ENCODE results near the gene SERPINA6.
"Not testable (repeated sequence)": the region's sequence is repeated elsewhere in the genome, so short reads cannot be mapped to it uniquely, and the experiment has no call there.

Gene SERPINA6

DNA sequence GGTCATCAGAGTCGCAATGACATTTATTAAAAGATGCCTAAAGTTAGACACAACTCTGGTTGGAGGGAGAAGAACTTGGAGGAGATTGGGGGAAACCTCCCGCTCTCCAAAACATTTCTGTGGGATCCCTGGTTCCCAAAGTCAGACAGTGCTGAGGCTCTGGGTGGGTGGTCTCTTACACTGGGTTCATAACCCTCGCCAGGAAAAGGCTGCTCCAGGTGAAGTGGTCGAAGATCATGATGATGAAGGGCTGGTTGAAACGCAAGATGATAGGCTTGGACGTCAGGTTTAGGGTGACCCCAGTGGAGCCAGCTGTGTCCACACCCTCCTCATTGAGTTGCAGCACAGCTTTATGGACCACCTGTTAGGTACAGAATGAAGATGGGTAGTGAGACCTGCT lies 18.9 kb downstream of the SERPINA6 start:
- Mint-ChIP-seq H3K4me1 (no peaks in the 10 kb centered on the region), H3K9me3 (peaks cover 10% of the 10 kb centered on the region), H3K4me3 (no peak overlapping the region), H3K27me3 (peaks cover 3% of the 10 kb centered on the region), H3K36me3 (no peaks in the 10 kb centered on the region), H3K27ac (no peak overlapping the region)
- no peak for DNase-seq
- CTCF ChIA-PET = interaction anchor here (0.8 kb wide), 1 partner anchor 165 kb away, joined by 3 read pairs; no protein-coding TSS in a partner anchor

DNA sequence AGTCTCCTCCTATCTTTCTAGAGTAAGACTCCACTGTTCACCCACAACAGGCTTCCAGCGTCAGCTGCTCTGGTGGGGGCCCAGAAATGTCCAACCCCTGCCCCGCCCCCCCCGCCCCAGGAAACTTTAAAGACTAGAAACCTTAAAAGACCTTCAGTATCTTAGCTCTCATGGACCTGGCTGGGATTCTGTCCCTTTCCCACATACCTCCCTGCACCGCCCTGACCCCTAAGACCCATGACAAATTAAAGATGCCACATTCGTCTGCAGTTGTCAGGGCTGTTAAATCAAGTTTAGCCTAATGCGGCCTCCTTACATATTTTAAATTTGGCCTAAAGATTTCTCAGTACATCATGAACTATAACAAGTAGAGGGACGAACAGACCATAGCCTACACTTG lies 20.0 kb downstream of the SERPINA6 start:
- Mint-ChIP-seq H3K9me3 (peaks cover 9% of the 10 kb centered on the region), H3K27me3 (peaks cover 3% of the 10 kb centered on the region), H3K27ac (no peak overlapping the region), H3K36me3 (no peaks in the 10 kb centered on the region), H3K4me3 (no peak overlapping the region), H3K4me1 (no peaks in the 10 kb centered on the region)
- no peak for DNase-seq
- CTCF ChIA-PET = no interaction called here

DNA sequence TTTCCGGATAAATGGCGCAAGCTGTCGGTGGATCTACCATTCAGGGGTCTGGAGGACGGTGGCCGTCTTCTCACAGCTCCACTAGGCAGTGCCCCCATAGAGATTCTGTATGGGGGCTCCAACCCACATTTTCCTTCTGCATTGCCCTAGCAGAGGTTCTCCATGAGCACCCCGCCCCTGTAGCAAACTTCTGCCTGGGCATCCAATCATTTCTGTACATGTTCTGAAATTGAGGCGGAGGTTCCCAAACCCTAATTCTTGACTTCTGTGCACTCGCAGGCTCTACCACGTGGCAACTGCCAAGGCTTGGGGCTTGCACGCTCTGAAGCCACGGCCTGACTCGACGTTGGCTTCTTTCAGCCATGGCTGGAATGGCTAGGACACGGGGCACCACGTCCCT lies 25.0 kb downstream of the SERPINA6 start:
- no peaks in the 10 kb centered on the region for H3K9me3 Mint-ChIP-seq
- H3K36me3 Mint-ChIP-seq = no peaks in the 10 kb centered on the region
- H3K4me3 Mint-ChIP-seq = no peak overlapping the region
- DNase-seq = no peak
- CTCF ChIA-PET = no interaction called here
- no peak overlapping the region for H3K27ac Mint-ChIP-seq
- no peaks in the 10 kb centered on the region for H3K27me3 Mint-ChIP-seq
- no peaks in the 10 kb centered on the region for H3K4me1 Mint-ChIP-seq

DNA sequence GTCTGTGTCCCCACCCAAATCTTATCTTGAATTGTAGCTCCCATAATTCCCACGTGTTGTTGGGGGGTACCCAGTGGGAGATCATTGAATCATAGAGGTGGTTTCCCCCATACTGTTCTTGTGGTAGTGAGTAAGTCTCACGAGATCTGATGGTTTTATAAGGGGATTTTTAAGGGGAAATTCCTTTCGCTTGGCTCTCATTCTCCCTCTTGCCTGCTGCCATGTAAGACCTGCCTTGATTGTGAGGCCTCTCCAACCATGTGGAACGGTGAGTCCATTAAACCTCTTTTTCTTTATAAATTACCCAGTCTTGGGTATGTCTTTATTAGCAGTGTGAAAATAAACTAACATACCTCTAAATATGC lies 27.0 kb downstream of the SERPINA6 start:
- H3K4me3 Mint-ChIP-seq, DNase-seq, H3K27me3 Mint-ChIP-seq, CTCF ChIA-PET, H3K9me3 Mint-ChIP-seq, H3K4me1 Mint-ChIP-seq, H3K27ac Mint-ChIP-seq, H3K36me3 Mint-ChIP-seq: not testable (repeated sequence)

DNA sequence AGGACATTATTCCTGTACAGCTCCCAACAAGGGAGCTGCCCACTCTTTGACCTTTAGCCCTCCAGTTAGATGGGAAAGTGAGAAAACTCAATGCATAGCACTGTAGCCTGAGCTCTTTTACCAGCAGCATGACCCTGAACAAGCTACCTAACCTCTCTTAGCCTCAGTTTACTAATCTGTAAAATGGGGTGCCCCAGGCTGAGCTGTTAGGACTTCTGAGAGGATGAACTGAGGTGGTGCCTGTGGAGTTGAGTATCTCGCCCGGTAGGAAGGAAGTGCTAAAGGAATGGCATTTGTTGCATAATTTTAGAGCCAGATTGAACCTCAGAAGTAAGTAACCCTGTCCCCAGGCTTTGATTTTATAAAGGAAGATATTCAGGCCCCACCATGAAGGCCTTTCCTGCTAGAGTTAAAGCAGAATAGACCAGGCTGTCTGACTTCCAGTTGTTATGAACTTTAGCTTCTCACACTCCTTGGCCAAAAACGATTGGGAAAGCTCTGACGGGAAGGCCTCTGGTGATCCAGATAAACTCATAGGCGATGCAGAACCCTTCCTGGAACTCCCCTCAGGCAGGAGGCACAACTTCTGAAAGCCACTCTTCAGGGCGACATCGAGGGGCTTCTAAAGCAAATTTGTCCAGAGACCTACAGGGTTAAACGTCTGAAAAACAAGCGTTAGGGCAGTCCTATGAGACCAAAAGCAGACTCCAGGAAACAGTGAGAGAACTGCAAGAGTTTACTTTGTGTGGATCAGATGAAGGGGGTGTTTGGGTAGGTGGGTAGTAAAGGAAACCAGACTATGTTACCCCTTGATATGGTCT lies 27.6 kb downstream of the SERPINA6 start:
- Mint-ChIP-seq H3K4me3 (no peak overlapping the region), H3K27me3 (peaks cover 5% of the 10 kb centered on the region), H3K36me3 (no peaks in the 10 kb centered on the region), H3K9me3 (no peaks in the 10 kb centered on the region), H3K4me1 (no peaks in the 10 kb centered on the region), H3K27ac (no peak overlapping the region)
- no peak for DNase-seq
- CTCF ChIA-PET = no interaction called here

DNA sequence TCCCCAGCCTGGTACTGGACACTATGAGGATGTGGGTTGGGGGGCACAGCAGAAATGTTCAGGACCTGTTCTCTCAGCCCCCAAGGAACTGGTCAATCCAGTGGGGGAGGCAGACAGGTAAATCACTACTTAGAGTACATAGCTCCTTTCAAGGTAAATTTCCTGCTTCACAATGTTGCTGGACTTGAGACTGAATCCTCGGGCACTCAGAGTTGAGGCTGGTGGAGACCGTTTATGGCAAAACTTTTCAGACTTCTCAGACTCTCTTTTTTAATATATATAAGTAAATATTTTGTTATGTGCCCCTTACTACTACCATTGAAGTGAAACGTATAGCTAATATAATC lies 29.6 kb downstream of the SERPINA6 start:
- peaks cover 7% of the 10 kb centered on the region for H3K27me3 Mint-ChIP-seq
- no peak overlapping the region for H3K27ac Mint-ChIP-seq
- no peaks in the 10 kb centered on the region for H3K36me3 Mint-ChIP-seq
- no peaks in the 10 kb centered on the region for H3K9me3 Mint-ChIP-seq
- CTCF ChIA-PET = no interaction called here
- no peak overlapping the region for H3K4me3 Mint-ChIP-seq
- DNase-seq = no peak
- no peaks in the 10 kb centered on the region for H3K4me1 Mint-ChIP-seq

DNA sequence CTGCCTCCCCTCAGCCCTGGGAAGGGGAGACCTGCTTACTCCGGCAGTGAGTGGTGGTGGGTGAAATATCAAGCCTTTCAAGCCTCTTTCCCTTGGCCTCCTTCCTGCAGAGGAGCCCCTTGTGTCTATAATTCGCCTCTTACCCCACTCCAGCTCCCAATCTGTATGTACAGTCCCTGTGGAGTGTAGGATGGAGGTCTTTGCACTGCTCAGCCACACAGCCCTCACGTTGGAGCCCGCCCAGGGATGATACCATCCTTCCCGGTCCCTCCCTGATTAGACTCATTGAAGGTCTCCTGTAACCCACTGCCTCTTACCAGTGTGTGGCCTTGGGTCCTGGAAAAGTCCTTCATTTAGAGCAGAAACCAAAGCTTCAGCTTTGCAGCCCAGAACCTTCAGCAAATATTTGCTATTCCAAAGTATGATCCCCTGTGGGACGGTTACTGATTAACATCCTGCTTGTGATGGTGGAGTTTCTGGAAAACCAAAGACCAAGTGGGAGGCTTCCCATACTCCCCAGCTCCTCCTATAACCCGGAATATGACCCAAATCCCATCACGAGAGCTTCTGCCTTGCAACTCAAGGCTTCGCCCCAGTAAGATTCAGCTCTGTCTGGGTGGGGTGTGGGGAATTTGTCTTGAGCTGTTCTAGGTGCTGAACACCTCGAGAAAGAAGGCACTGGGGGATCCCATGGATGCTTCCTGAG lies 30.1 kb downstream of the SERPINA6 start, which contains the start of gene SERPINA10:
Gene SERPINA10, minus strand, starts transcription at position 397 of the 706 bp plus-strand sequence. CDS start 2,675 bp downstream, outside the sequence.
- Mint-ChIP-seq H3K4me1 (no peaks in the 10 kb centered on the region), H3K4me3 (no peak within 1 kb of the TSS), H3K9me3 (no peaks in the 10 kb centered on the region), H3K27me3 (peaks cover 7% of the 10 kb centered on the region), H3K27ac (no peak within 1 kb of the TSS), H3K36me3 (no peaks in the 10 kb centered on the region)
- DNase-seq = no peak
- CTCF ChIA-PET = no interaction called here

DNA sequence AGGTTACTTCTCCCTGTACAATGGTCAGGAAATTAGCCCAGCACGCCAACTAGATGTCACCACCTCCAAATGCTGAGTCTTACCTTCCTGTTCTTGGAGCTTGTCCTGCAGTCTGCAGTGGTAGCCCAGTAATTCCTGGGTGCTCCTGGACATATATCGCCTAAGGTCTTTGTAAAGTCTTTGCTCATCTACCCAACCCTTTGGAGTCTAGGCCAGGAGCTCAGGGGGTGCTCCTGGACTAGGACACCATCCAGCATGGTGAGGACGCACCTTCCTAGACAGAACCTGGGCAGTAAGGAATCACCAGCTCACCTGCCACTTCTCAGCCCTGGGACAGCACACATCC lies 30.6 kb downstream of the SERPINA6 start:
- Mint-ChIP-seq H3K36me3 (no peaks in the 10 kb centered on the region), H3K27ac (no peak overlapping the region), H3K9me3 (no peaks in the 10 kb centered on the region), H3K4me3 (no peak overlapping the region), H3K27me3 (peaks cover 7% of the 10 kb centered on the region), H3K4me1 (peaks cover 3% of the 10 kb centered on the region)
- DNase-seq = no peak
- CTCF ChIA-PET = no interaction called here

DNA sequence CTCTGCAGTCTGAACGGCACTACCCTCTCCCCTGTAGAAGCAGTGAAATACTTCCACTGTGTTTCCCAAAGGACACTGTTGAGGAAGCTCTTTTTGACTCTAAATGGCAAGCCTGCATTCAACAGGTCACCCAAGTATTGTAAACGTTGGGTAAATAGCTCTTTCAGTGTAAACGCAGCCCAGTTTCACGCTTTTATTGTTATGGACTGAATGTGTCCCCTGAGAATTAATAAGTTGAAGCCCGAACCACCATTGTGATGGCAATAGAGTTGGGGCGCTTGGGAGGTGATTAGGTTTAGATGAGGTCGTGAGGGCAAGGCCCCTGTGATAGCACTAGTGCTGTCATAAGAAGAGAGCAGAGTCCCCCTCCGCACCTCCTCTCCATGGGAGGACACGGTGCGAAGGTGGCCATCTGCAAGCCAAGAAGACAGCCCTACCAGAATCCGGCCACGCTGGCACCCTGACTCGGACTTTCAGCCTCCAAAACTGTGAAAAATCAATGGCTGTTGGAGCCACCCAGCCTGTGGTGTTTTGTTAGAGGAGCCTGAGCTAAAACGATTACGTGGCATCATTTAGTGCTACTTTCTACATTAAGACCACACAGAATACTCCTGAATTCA lies 31.1 kb downstream of the SERPINA6 start:
- Mint-ChIP-seq H3K9me3 (no peaks in the 10 kb centered on the region), H3K36me3 (no peaks in the 10 kb centered on the region), H3K27me3 (peaks cover 7% of the 10 kb centered on the region), H3K4me1 (peaks cover 5% of the 10 kb centered on the region), H3K27ac (no peak overlapping the region), H3K4me3 (no peak overlapping the region)
- no peak for DNase-seq
- CTCF ChIA-PET = no interaction called here

DNA sequence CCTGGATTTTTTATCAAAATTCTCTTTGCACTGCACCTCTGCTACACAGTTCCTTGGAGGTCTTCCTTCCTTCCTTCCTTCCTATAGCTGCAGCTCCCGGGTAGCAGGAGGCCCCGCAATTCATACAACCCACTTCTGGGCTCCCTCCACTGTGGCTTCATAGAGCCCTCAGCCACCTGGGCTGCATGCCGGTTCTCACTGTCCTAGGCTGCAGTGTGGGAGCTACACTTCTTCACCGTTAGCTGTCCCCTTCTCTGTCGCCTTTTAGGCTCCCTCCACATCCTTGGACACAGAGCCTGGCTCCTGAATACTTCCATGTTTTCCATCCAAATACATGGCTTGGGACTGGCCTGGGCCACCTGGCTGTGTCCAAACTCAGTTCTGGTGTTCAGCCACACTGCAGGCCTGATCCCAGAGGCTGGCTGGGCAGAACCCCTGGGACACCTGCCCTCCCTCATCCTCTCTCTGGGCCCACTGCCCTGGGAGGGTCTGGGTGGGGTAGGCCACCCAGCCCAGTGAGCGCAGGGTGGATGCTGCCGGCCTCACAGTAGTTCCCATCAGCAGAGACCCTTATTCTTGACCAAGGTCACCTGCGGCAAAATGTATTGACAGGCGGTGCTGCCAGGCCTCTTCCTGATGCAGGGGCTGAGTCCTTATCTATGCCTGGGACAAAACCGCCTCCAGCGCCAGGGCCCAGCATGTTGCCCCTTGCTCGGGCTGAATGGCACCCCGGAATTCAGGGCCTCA lies 31.8 kb downstream of the SERPINA6 start:
- Mint-ChIP-seq H3K27me3 (peaks cover 7% of the 10 kb centered on the region), H3K36me3 (no peaks in the 10 kb centered on the region), H3K4me1 (peaks cover 5% of the 10 kb centered on the region), H3K9me3 (no peaks in the 10 kb centered on the region), H3K4me3 (no peak overlapping the region), H3K27ac (no peak overlapping the region)
- CTCF ChIA-PET = no interaction called here
- no peak for DNase-seq

DNA sequence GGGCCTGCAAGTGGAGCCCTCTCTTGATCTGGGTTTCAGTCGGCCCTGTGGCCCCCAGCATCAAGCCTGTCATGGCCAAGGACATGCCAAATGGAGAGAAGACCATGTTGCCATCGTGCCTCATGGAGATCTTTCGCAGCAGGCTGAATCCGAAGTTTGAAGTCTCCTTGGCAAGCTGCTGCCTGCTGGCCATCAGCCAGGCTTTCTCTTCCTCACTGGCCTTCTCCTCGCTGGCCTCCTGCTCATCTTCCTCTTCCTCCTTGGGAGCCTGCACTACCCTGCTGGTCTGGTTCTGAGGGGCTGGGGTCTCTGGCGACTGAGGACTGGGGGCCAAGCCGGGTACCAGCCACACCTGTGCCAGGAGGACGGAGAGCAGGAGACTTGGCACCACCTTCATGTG lies 32.9 kb downstream of the SERPINA6 start:
- no peak for DNase-seq
- CTCF ChIA-PET = no interaction called here
- Mint-ChIP-seq H3K27me3 (peaks cover 7% of the 10 kb centered on the region), H3K4me3 (no peak overlapping the region), H3K9me3 (no peaks in the 10 kb centered on the region), H3K36me3 (no peaks in the 10 kb centered on the region), H3K27ac (no peak overlapping the region), H3K4me1 (peaks cover 5% of the 10 kb centered on the region)

DNA sequence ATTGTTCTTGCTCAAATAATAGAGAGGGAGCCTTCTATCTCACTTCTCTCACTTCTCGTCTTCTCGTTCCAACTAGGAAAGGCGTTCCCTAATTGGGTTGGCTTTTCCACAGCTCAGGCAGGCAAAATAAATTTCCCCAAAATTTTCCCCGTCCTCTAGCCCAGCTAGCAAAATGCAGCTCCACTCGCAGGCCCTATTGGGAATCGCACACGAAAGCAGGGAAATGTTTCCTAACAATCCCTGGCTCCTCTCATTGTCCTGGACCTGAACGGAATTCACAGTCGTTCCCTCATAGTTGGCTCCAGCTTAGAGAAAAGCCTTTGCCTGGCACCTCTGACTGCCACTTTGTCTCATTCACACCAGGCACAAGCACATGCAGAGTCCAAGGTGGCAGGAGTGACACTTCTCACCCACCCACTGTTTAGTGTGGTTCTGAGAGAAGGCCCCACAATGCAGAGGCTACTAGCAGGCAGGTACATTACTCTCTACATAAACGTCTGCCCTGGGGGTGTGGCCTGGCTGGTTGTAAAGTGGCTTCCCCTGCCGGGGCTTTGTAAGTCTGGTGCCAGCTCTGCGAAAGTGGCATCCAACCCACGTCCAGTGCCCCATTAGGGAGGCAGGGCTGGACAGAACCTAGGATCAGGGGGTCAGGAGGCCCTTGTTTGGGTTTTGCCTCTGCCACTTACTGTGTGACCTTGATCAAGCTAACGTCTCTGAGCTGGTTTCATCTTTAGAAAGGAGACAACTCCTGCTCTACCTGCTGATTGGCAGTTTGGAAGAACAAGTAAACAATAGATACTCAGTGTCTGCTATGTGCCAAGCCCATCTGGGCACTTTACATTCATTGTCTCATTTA lies 34.3 kb downstream of the SERPINA6 start:
- H3K9me3 Mint-ChIP-seq = no peaks in the 10 kb centered on the region
- H3K27me3 Mint-ChIP-seq = peaks cover 7% of the 10 kb centered on the region
- no peak overlapping the region for H3K27ac Mint-ChIP-seq
- H3K36me3 Mint-ChIP-seq = no peaks in the 10 kb centered on the region
- no peak for DNase-seq
- H3K4me1 Mint-ChIP-seq = peaks cover 5% of the 10 kb centered on the region
- H3K4me3 Mint-ChIP-seq = no peak overlapping the region
- CTCF ChIA-PET = no interaction called here

DNA sequence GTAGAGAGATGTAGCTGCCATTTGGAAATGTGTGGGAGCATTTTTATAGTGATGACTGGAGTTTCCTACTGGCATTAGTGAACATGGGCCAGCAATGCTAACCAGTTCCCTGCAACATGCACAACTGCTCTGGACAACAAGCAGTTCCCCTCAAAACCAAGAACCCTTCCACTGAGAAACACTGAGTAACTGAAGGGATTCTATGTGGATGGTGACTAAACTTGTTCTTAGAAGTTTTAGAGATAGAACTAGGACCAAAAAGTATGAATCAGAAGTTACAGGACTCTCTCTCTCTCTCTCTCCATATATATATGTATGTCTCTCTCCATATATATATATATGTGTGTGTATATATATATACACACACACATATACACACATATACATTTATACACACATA lies 38.0 kb downstream of the SERPINA6 start:
- Mint-ChIP-seq H3K27me3 (peaks cover 3% of the 10 kb centered on the region), H3K36me3 (no peaks in the 10 kb centered on the region), H3K4me3 (no peak overlapping the region), H3K4me1 (peaks cover 5% of the 10 kb centered on the region), H3K27ac (no peak overlapping the region), H3K9me3 (no peaks in the 10 kb centered on the region)
- CTCF ChIA-PET = no interaction called here
- DNase-seq = no peak

DNA sequence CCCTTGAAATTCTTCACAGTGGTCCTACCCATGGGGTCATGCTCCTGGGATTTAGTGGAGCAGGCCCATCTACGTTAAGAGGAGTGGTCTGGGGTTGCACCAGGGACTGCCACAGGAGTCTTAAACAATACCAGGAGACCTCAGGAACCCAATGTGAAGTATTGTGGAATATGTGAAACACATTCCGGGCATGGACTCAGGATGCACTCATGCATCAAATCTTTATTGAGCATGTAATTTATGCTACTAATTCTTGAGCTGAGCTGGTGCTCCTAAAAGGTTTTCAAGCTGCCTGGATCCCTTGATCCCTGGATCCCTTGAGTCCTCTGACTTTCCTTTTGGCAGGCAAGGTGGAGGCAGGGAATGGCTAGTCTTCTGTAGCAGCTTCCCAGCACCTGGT lies 38.9 kb downstream of the SERPINA6 start:
- no peaks in the 10 kb centered on the region for H3K9me3 Mint-ChIP-seq
- H3K4me1 Mint-ChIP-seq = peaks cover 5% of the 10 kb centered on the region
- DNase-seq = no peak
- CTCF ChIA-PET = no interaction called here
- H3K27me3 Mint-ChIP-seq = peaks cover 3% of the 10 kb centered on the region
- no peaks in the 10 kb centered on the region for H3K36me3 Mint-ChIP-seq
- H3K4me3 Mint-ChIP-seq = no peak overlapping the region
- no peak overlapping the region for H3K27ac Mint-ChIP-seq

Measured in activated naive CD4-positive, alpha-beta T cell treated with anti-CD3 and anti-CD28 coated beads, Interleukin-2, amount 10 ng/mL, durations not matched to agents 7 days and 5 days (primary cell).